GM15510 (cell line): Measurements from ENCODE around the gene QARS1.

ENCODE experiments used
- POLR2A ChIP-seq: IDR thresholded peaks from 3 replicates; pipeline ENCODE4 v1.6.1; 2011; ENCODE audit warnings: borderline replicate concordance; ENCODE audit not compliant: insufficient read length; ENCODE audit errors: extremely low read depth

The QARS1 gene

GRCh38 chr3:49122886-49123545 lies 18.5 kb upstream of the QARS1 start:
- no peak for TF ChIP-seq POLR2A

GRCh38 chr3:49122451-49122850 lies 17.9 kb upstream of the QARS1 start:
- no peak for TF ChIP-seq POLR2A

DNA sequence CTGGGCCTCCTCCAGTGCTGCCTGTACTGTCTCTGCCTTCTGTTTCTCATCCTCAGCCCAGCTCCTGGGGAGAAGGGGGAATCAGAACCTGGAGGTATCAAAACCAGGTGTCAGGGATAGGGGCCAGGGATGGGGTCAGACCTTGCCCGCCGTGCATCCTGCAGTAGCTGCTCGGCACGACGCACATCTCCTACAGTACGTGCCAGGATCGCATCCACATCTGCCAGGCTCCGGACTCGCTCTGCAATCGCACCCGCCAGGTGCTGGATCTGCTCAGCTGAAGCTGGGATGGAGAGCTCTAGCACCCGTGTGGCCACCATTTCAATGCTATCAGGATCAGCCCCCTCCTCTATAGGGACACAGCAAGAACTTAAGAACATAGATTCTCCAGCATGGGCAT lies 17.5 kb upstream of the QARS1 start:
- no peak for TF ChIP-seq POLR2A

DNA sequence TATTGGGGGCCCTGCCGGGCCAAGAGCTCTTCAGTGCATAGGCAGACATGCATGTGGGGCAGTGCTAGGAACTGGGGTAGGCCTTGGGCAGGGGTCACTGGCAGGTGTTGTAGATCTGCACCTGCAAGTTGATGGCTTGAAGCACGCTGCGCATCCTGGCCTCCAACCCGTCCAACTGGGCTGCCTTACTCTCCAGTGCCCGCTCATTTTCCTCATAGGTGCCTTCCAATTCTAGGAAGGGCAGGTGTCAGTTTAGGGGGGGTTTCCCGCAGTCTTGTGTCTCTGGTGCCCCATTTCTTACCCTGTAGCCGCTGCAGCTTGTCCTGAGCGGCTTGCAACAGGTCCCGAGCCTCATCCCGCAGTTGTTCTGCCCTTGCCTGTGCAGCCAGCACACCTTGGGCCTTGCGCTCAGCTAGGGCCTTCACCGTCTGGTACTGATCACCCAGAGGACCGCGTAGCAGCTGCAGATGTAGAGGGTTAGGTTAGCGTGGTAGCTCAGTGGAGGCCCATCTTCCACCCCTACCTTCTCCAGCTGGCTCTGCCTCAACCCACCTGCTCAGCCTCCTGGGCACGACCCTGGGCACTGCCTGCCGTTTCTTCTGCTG lies 16.7 kb upstream of the QARS1 start:
- TF ChIP-seq POLR2A, result no peak

DNA sequence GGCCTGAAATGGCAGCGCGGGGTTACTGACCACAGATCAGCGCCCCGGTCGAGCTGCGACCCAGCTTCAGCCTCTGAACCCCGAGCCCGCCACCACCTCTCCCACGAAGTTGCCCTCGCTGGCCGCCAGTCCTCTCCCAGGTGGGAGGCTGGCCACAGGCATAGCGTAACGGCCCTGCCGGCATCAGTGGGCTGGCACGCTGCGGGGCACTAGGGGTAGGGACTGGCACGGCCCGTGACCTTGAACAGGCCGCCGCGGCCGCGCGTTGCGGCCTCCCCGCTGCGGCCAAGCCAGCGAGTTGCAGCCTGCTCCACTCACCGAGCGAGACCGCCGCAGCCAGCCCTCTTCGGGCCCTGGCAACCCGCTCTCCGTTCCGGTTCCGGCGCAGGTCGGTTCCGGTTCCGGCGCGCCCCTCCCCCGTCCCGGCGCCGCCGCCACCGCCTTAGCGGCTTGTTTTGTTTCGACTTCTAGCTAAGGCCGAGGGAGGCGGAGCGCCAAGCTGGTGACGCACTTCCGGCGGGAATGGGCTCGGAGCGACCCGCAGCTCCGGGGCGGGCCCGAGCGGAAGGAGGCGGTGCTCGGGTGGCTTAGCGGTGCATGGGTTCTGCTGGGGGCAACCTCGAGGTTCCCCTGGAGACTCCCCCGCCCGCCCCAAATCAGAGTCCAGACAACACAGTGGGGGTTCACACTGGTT lies 16.0 kb upstream of the QARS1 start, which contains the start of gene USP19:
Gene USP19 (minus strand): TSS at position 386 of the 694 bp plus-strand sequence. CDS start 1,678 bp downstream, outside the sequence.
- TF ChIP-seq POLR2A, result peak; percentile 89

GRCh38 chr3:49120096-49120437 lies 15.5 kb upstream of the QARS1 start:
- no peak for TF ChIP-seq POLR2A

- TF ChIP-seq POLR2A, result no peak
Observed at GRCh38 chr3:49119439-49119838, 14.9 kb upstream of the QARS1 start.

DNA sequence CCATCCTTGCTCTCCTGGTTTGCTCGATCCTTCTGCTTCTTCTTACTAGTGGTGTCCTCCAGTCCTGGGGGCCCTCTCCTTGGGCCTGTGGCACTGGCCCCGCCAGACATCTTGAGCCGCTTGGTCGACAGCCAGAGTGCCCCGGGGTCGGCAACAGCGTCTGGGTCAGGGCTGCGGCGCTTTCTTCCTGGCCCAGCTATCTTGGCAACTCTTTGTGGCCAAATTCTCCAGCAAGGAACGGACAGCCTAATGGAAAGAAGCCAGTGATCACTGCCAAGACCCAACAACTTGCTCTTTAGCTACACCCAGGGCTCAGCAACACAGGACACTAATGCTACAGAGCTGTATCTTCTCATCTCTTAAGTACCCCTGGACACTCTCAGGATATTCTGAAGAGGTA lies 14.5 kb upstream of the QARS1 start:
- TF ChIP-seq POLR2A, result no peak

GRCh38 chr3:49112262-49112661 lies 7.7 kb upstream of the QARS1 start:
- no peak for TF ChIP-seq POLR2A

GRCh38 chr3:49111347-49111746 lies 6.8 kb upstream of the QARS1 start:
- TF ChIP-seq POLR2A, result no peak

- no peak for TF ChIP-seq POLR2A
Observed at GRCh38 chr3:49110780-49111179, 6.2 kb upstream of the QARS1 start.

DNA sequence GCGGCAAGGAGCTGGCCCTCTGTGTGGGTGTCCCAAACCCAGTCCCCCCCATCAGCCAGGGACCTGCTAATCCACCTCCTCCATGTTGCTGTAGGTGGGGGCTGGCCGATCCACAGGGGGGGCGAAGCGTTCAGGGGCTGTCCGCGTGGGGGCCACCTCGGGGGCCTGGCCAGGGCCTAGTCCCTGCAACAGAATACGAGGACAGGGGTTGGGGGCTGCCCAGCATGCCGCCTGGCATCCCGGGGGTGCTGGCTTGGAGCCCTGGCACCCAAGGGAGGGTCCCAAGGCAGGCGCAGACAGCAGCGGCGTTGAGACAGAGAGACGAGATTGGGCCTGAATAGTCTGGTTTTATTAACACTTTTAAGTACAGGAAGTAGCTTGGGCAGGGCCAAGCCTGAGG lies 3.8 kb upstream of the QARS1 start:
- no peak for TF ChIP-seq POLR2A

DNA sequence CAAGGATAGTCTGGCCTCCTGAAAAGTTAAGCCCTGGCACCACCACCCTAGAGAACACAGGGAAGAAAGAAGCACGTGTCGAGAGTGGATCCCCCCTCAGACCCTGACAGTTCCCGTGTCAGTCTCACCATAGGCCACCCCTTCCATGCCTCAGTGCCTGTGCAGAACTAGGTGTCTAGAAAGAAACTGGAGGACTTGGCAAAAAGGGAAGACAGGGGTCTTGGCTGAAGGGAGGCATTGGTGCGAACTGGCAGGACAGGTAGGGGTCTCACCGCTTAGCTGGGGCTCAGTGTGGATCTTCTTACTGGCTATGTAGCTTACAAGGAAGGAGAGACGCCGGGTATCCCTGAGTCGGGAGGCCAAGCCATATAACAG lies 518 bp downstream of the QARS1 start:
- TF ChIP-seq POLR2A, result no peak

- TF ChIP-seq POLR2A, result no peak
Observed at GRCh38 chr3:49100046-49100615, 4.4 kb downstream of the QARS1 start.

GRCh38 chr3:49098910-49099630 lies 5.5 kb downstream of the QARS1 start:
- no peak for TF ChIP-seq POLR2A
